HEK293 (cell line): ENCODE measurements around the gene MGLL.

ENCODE experiments used
- CTCF ChIP-seq: fragments of 450-650 bp; formaldehyde crosslinking; IDR thresholded peaks from 2 replicates; pipeline ENCODE4 v1.5.1; 2016; ENCODE audit warnings: missing biosample characterization, missing genetic modification characterization
- HOXC10 ChIP-seq: sonication (generic); formaldehyde crosslinking; IDR thresholded peaks from 2 replicates; pipeline ENCODE4 v1.8.1; 2023; ENCODE audit warnings: mild to moderate bottlenecking, missing genetic modification reagents
- TCF7L2 ChIP-seq: IDR thresholded peaks from 2 replicates; pipeline ENCODE4 v1.6.1; 2011; ENCODE audit warnings: low read depth, mild to moderate bottlenecking, inconsistent platforms, low read length, moderate library complexity, borderline replicate concordance
- ZNF138 ChIP-seq: fragments of 450-650 bp; formaldehyde crosslinking; IDR thresholded peaks from 2 replicates; pipeline ENCODE4 v1.5.1; 2016; ENCODE audit warnings: missing biosample characterization, missing genetic modification characterization, borderline replicate concordance
- ZNF221 ChIP-seq: fragments of 450-650 bp; formaldehyde crosslinking; IDR thresholded peaks from 2 replicates; pipeline ENCODE4 v1.5.1; 2017; ENCODE audit warnings: missing biosample characterization, missing genetic modification characterization, borderline replicate concordance
- ZNF350 ChIP-seq: fragments of 450-650 bp; formaldehyde crosslinking; IDR thresholded peaks from 2 replicates; pipeline ENCODE4 v1.5.0; 2017; ENCODE audit warnings: missing biosample characterization, mild to moderate bottlenecking, missing genetic modification characterization
- ZNF624 ChIP-seq: fragments of 450-650 bp; formaldehyde crosslinking; IDR thresholded peaks from 2 replicates; pipeline ENCODE4 v1.5.1; 2017; ENCODE audit warnings: missing biosample characterization, missing genetic modification characterization
- ZNF626 ChIP-seq: fragments of 450-650 bp; sonication (Bioruptor Pico); formaldehyde crosslinking; IDR thresholded peaks from 2 replicates; pipeline ENCODE4 v1.5.1; 2018; ENCODE audit warnings: missing biosample characterization, missing genetic modification characterization, inconsistent platforms
- TF ChIP-seq, protein P1 (sequence below): fragments of 450-650 bp; formaldehyde crosslinking; IDR thresholded peaks from 2 replicates; pipeline ENCODE4 v1.5.1; 2016; ENCODE audit warnings: missing biosample characterization, missing genetic modification characterization

GRCh38 chr3:127712461-127712860 lies 109.9 kb downstream of the MGLL start:
- TF ChIP-seq CTCF (tag by site-specific recombination): no peak
- no peak for TF ChIP-seq ZNF624 (tag by site-specific recombination)
- TF ChIP-seq ZNF221 (tag by site-specific recombination): no peak
- TF ChIP-seq, protein P1, sequence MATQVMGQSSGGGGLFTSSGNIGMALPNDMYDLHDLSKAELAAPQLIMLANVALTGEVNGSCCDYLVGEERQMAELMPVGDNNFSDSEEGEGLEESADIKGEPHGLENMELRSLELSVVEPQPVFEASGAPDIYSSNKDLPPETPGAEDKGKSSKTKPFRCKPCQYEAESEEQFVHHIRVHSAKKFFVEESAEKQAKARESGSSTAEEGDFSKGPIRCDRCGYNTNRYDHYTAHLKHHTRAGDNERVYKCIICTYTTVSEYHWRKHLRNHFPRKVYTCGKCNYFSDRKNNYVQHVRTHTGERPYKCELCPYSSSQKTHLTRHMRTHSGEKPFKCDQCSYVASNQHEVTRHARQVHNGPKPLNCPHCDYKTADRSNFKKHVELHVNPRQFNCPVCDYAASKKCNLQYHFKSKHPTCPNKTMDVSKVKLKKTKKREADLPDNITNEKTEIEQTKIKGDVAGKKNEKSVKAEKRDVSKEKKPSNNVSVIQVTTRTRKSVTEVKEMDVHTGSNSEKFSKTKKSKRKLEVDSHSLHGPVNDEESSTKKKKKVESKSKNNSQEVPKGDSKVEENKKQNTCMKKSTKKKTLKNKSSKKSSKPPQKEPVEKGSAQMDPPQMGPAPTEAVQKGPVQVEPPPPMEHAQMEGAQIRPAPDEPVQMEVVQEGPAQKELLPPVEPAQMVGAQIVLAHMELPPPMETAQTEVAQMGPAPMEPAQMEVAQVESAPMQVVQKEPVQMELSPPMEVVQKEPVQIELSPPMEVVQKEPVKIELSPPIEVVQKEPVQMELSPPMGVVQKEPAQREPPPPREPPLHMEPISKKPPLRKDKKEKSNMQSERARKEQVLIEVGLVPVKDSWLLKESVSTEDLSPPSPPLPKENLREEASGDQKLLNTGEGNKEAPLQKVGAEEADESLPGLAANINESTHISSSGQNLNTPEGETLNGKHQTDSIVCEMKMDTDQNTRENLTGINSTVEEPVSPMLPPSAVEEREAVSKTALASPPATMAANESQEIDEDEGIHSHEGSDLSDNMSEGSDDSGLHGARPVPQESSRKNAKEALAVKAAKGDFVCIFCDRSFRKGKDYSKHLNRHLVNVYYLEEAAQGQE (tag by site-specific recombination): no peak
- no peak for TF ChIP-seq TCF7L2
- no peak for TF ChIP-seq ZNF350 (tag by site-specific recombination)
- no peak for TF ChIP-seq HOXC10 (CRISPR knock-in tag)
- no peak for TF ChIP-seq ZNF138 (tag by site-specific recombination)
- no peak for TF ChIP-seq ZNF626 (tag by site-specific recombination)
